NT2/D1 (cell line): Measurements from ENCODE around the gene ACOX2.

Experiments used
- DNase-seq: peaks from one replicate; pipeline ENCODE4 v3.0.0-alpha.2; 2011; ENCODE audit warnings: low read depth, low spot score
- H3K27me3 ChIP-seq: 2 replicates; pipeline ENCODE4 v1.6.0; 2011; ENCODE audit warnings: mild to moderate bottlenecking; ENCODE audit not compliant: insufficient read length, insufficient read depth
- H3K36me3 ChIP-seq: 2 replicates; pipeline ENCODE4 v1.6.1; 2011; ENCODE audit warnings: mild to moderate bottlenecking, low read length, mixed read lengths; ENCODE audit not compliant: insufficient read depth, insufficient read length
- H3K4me1 ChIP-seq: 2 replicates; pipeline ENCODE4 v1.5.1; 2011; ENCODE audit not compliant: insufficient read depth, insufficient read length
- H3K4me3 ChIP-seq: 2 replicates; pipeline ENCODE4 v1.5.1; 2011; ENCODE audit warnings: low read depth; ENCODE audit not compliant: insufficient read length
- H3K9ac ChIP-seq: 2 replicates; pipeline ENCODE4 v1.6.0; 2011; ENCODE audit warnings: low read depth; ENCODE audit not compliant: insufficient read length
- H3K9me3 ChIP-seq: 2 replicates; pipeline ENCODE4 v1.5.1; 2011; ENCODE audit warnings: mild to moderate bottlenecking, low read length; ENCODE audit not compliant: insufficient read depth
- SUZ12 ChIP-seq: IDR thresholded peaks from 2 replicates; pipeline ENCODE4 v1.6.1; 2011; ENCODE audit not compliant: insufficient read length, insufficient read depth; ENCODE audit errors: extremely low read depth
- YY1 ChIP-seq: IDR thresholded peaks from 2 replicates; pipeline ENCODE4 v1.6.1; 2011; ENCODE audit not compliant: insufficient read length, insufficient read depth
- ZNF274 ChIP-seq: IDR thresholded peaks from 2 replicates; pipeline ENCODE4 v1.6.1; 2011; ENCODE audit warnings: mild to moderate bottlenecking, low read depth, low read length

The ACOX2 gene

DNA sequence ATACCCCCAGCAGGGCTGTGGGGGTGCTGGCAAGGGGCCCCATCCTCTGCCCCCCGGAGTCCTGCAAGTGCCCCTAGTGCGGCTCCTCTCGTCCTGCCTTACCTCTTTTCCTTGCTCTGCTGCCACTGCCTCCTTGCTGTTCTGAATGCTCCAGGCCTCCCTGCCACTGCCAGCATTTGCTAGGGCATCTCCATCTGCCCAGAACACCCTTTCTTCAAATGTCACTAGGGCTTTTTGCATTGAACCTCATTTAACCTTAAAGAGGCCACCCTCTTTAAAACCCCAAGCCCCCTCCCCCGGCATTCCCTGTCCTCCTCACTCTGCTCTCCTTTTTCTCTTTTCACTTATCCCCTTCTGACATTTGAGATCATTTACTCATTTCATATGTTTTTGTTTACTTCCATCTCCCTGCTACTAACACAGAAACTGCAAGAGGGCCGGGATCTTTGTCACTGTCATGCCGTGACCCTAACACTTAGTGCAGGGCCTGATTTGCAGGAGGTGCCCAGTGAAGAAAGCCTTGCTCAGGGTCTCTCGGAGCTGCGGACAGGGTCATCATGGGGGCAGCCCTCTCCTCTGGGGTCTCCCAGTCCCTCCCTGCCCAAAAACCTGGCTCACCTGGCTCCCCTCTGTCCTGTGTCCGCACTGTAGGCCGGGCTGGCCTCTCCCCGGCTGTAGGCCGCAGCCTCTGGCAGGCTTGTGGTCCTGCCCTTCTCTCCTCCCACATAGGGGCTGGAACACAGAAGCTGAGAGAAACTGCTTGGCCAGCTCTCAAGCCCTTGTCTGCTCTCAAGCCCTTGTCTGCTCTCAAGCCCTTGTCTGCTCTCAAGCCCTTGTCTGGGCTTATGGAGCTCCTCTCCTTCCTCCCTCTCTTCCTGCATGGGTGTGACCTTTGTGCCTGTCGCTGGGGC lies at the start of gene ACOX2:
TSS of gene ACOX2 (minus strand) at position 690 of the 911 bp plus-strand sequence. CDS start 2,084 bp downstream, outside the sequence.
- Histone ChIP-seq H3K4me1 (peaks cover 11% of the 10 kb centered on the region), H3K9me3 (no peaks in the 10 kb centered on the region), H3K27me3 (no peaks in the 10 kb centered on the region), H3K4me3 (no peak within 1 kb of the TSS), H3K9ac (peak within 1 kb of the TSS; percentile 37), H3K36me3 (no peaks in the 10 kb centered on the region)
- TF ChIP-seq SUZ12: no peak
- TF ChIP-seq YY1: no peak
- no peak for TF ChIP-seq ZNF274
- DNase-seq: no peak

DNA sequence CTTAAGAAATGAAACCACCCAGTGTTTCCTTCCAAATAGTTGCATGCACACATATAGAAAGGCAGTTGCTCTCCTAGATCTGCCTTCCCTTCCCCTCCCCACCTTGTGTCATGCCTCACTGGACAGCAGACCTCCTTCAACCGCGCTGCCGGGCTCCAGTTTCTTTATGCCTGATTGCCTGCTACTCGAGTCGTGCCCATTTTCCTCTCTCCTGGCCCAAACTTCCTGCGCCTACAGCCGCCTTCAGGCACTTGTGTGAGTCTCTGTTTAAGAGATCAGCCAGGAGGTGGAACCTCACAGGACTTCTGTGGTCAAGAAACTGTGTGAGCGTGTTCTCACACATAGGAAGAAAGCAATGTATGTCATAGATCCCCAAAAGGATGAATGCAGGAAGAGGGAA lies 49.0 kb upstream of the ACOX2 start:
- no peak for DNase-seq
- TF ChIP-seq YY1 (no peak), ZNF274 (no peak), SUZ12 (no peak)
- Histone ChIP-seq H3K4me3 (no peak overlapping the region), H3K27me3 (peaks cover 48% of the 10 kb centered on the region), H3K9me3 (no peaks in the 10 kb centered on the region), H3K9ac (peak overlapping the region; percentile 67), H3K4me1 (peaks cover 5% of the 10 kb centered on the region), H3K36me3 (no peaks in the 10 kb centered on the region)

DNA sequence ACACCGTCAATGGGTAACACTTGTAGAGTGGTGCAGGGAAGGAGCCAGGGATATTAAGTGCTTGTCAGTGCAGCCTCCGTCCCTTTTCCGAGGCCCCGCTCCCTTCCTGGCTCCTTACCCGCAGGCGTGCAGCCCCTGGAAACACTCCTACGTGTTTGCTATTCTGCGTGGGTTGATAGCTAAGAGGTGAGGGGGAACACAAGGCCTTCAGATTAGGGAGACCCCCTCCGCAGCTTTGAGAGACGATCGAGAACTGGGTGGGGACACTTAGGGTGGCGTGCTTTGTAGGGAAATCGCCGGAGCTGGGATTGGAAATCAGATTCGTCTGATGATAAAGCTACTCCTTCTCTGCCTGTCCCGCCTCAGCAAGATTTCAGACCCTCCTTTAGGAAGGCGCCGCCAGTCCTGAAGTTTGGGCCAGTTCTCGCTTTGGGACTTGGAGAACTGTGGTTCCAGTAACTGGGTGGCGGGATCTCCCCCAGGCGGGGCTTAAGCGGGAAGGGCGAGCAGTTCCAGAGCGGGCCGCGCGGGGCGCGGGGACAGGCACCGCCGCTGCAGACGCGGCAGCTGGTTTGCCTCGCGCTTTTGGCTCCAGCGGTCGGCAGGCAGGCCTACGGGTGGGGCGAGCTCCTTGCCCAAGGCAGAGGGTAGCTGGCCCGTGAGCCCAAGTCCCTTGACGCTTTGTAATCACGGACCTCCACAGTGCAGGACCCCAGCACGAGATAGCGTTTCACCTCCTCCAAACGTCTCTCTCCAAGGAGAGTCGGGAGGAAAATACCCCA lies 48.2 kb upstream of the ACOX2 start:
- peaks cover 5% of the 10 kb centered on the region for H3K4me1 ChIP-seq
- TF ChIP-seq SUZ12 (peak; percentile 89), ZNF274 (no peak)
- peak overlapping the region; percentile 67 for H3K9ac ChIP-seq
- H3K4me3 ChIP-seq: peak overlapping the region; percentile 45
- no peaks in the 10 kb centered on the region for H3K9me3 ChIP-seq
- DNase-seq: peak; percentile 81
- H3K36me3 ChIP-seq: no peaks in the 10 kb centered on the region
- peaks cover 48% of the 10 kb centered on the region for H3K27me3 ChIP-seq

DNA sequence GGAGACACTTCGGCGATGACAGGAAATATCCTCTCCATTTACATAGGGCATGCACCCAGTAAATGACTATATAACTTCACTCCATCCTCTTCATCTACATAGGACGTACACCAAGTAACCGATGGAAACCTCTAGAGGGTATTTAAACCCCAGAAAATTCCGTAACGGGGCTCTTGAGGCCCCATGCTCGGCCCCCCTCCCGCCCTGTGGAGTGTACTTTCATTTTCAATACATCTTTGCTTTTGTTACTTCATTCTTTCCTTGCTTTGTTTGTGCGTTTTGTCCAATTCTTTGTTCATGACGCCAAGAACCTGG lies 47.7 kb upstream of the ACOX2 start:
- DNase-seq: no peak
- H3K9ac ChIP-seq: peak overlapping the region; percentile 67
- peak overlapping the region; percentile 45 for H3K4me3 ChIP-seq
- TF ChIP-seq ZNF274 (no peak), YY1 (no peak), SUZ12 (no peak)
- H3K36me3 ChIP-seq: no peaks in the 10 kb centered on the region
- H3K4me1 ChIP-seq: peaks cover 5% of the 10 kb centered on the region
- H3K9me3 ChIP-seq: no peaks in the 10 kb centered on the region
- H3K27me3 ChIP-seq: peaks cover 48% of the 10 kb centered on the region

DNA sequence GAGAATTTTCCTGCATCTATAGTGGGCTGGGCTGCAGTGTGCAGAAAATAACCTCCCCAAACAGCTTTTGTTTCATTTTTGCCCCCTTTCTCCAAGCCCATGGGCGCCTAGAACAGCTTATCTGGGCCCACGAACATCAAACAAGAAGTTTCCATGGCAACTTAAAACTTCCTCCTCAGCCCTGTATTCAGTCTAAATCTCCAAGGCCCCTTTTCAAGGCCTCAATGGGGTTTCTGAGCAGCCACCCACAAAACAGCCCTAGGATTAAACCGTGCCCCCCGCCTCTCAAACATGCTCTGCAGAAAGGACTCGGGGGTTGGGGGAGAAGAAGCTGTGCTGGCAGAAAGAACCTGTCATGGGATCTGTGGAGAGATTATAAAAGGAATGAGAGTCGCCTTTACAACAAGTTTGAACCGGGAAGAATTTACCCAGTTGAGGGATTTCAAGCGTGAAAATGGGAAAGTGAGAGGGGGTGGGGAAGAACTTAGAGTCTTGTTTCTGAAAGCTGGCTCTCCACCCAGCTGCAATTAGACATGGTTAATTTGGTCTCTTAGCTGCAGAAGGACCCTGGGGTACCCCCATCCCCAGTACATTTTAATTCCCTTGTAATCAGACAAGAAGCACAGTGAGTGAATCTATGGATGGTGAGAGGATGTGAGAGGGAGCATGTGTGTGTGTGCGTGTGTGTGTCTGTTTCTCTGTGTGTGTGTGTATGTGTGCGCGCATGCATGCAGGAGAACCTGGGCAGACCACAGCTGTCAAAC lies 44.5 kb upstream of the ACOX2 start:
- H3K4me3 ChIP-seq: no peak overlapping the region
- H3K36me3 ChIP-seq: no peaks in the 10 kb centered on the region
- H3K9ac ChIP-seq: no peak overlapping the region
- peaks cover 12% of the 10 kb centered on the region for H3K4me1 ChIP-seq
- no peaks in the 10 kb centered on the region for H3K9me3 ChIP-seq
- DNase-seq: no peak
- TF ChIP-seq YY1 (no peak), SUZ12 (no peak), ZNF274 (no peak)
- peaks cover 32% of the 10 kb centered on the region for H3K27me3 ChIP-seq

DNA sequence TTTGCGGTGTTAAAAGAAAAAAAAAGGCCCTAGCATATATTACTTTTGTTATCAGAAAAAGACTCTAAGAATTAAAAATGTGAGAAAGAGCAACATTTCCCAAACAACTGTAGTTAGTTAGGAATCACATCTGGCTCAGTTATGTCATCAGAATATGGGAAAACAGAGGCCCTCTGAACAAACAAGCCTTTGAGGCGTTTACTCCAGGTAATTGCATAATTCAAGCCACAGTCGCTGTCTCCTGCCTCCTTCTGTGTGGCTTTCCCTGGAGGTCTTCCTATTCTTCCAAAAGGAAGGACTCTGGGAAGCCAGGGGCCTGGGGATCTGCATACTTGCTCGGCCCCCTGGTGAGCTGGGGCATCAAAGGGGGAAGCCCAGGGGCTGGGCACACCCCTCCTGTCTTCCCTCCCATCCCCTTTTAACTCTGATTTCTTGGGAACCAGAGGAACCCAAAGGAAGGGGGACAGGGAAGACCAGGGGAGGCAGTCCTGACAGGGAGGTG lies 43.9 kb upstream of the ACOX2 start:
- peaks cover 25% of the 10 kb centered on the region for H3K27me3 ChIP-seq
- H3K36me3 ChIP-seq: no peaks in the 10 kb centered on the region
- no peak for TF ChIP-seq YY1
- TF ChIP-seq ZNF274: no peak
- TF ChIP-seq SUZ12: no peak
- no peaks in the 10 kb centered on the region for H3K9me3 ChIP-seq
- H3K4me1 ChIP-seq: peaks cover 12% of the 10 kb centered on the region
- no peak overlapping the region for H3K4me3 ChIP-seq
- no peak for DNase-seq
- H3K9ac ChIP-seq: no peak overlapping the region
